Neural cell (in vitro differentiated cells): ENCODE data around the gene ZDHHC5. TPM values are rescaled to one million over a fixed set of nuclear protein-coding genes. Genes with fewer than 3 reads are reported as not detected.

ENCODE experiments used
- H2AFZ ChIP-seq: fragments of 200-600, 300-800 bp; sonication (generic), shearing (Covaris generic); 2 replicates; pipeline ENCODE4 v1.6.0; 2014; ENCODE audit warnings: low read depth, mild to moderate bottlenecking, antibody characterized with exemption, low read length, moderate library complexity
- H3F3A ChIP-seq: fragments of 200-600 bp; shearing (Covaris generic); 2 replicates; pipeline ENCODE4 v1.6.1; 2016; ENCODE audit warnings: mild to moderate bottlenecking, moderate library complexity, mixed read lengths, antibody characterized with exemption, low read length; ENCODE audit not compliant: insufficient read depth, poor library complexity, severe bottlenecking
- H3K27ac ChIP-seq: fragments of 200-600, 300-800 bp; sonication (generic), shearing (Covaris generic); 2 replicates; pipeline ENCODE4 v1.5.1; 2014; ENCODE audit warnings: mild to moderate bottlenecking, low read length, moderate library complexity
- H3K27me3 ChIP-seq: fragments of 300-800, 200-600 bp; sonication (generic), shearing (Covaris generic); 2 replicates; pipeline ENCODE4 v1.6.0; 2014; ENCODE audit warnings: mild to moderate bottlenecking, low read depth, low read length, moderate library complexity; ENCODE audit not compliant: insufficient read depth
- H3K36me3 ChIP-seq: fragments of 300-800, 200-600 bp; sonication (generic), shearing (Covaris generic); 2 replicates; pipeline ENCODE4 v1.5.1; 2014; ENCODE audit warnings: mild to moderate bottlenecking, antibody characterized with exemption, low read length, moderate library complexity; ENCODE audit not compliant: insufficient read depth
- H3K4me2 ChIP-seq: fragments of 300-800, 200-600 bp; sonication (generic), shearing (Covaris generic); 2 replicates; pipeline ENCODE4 v1.6.0; 2014; ENCODE audit warnings: mild to moderate bottlenecking, low read length
- H3K4me3 ChIP-seq: fragments of 300-800, 200-600 bp; sonication (generic), shearing (Covaris generic); 2 replicates; pipeline ENCODE4 v1.5.1; 2014; ENCODE audit warnings: mild to moderate bottlenecking, low read length, moderate library complexity
- H3K79me2 ChIP-seq: fragments of 200-600 bp; shearing (Covaris generic); replicated peaks from 2 replicates; pipeline ENCODE4 v1.6.0; 2014; ENCODE audit warnings: mild to moderate bottlenecking, low read length, moderate library complexity; ENCODE audit not compliant: insufficient read depth
- H3K9ac ChIP-seq: fragments of 300-800, 200-600 bp; sonication (generic), shearing (Covaris generic); 2 replicates; pipeline ENCODE4 v1.6.1; 2016; ENCODE audit warnings: mild to moderate bottlenecking, low read length, mixed read lengths
- H3K9me2 ChIP-seq: fragments of 200-600 bp; shearing (Covaris generic); 2 replicates; pipeline ENCODE4 v1.6.1; 2016; ENCODE audit warnings: mild to moderate bottlenecking, low read length, mixed read lengths; ENCODE audit not compliant: insufficient read depth
- H3K9me3 ChIP-seq: fragments of 200-600, 300-800 bp; sonication (generic), shearing (Covaris generic); 2 replicates; pipeline ENCODE4 v1.6.1; 2016; ENCODE audit warnings: mild to moderate bottlenecking, mixed run types, low read length, moderate library complexity, mixed read lengths
- H4K20me1 ChIP-seq: fragments of 200-600 bp; shearing (Covaris generic); 2 replicates; pipeline ENCODE4 v1.6.1; 2016; ENCODE audit warnings: mild to moderate bottlenecking, mixed run types; ENCODE audit not compliant: insufficient read depth
- CTCF ChIP-seq: fragments of 450-650 bp; IDR thresholded peaks from 2 replicates; pipeline ENCODE4 v1.5.1; 2014; ENCODE audit warnings: antibody characterized with exemption, mild to moderate bottlenecking, moderate library complexity; ENCODE audit not compliant: poor library complexity, severe bottlenecking
- EP300 ChIP-seq: fragments of 450-650 bp; conservative IDR thresholded peaks from 2 replicates; pipeline ENCODE4 v1.6.1; 2014; ENCODE audit warnings: antibody characterized with exemption, mild to moderate bottlenecking, moderate library complexity; ENCODE audit not compliant: poor library complexity, severe bottlenecking
- EZH2 ChIP-seq: fragments of 200-600, 300-800 bp; shearing (Covaris generic), sonication (generic); IDR thresholded peaks from 2 replicates; pipeline ENCODE4 v1.6.1; 2014; ENCODE audit warnings: antibody characterized with exemption, low read length, borderline replicate concordance, mild to moderate bottlenecking; ENCODE audit not compliant: insufficient read depth, poor library complexity, severe bottlenecking
- MXI1 ChIP-seq: fragments of 450-650 bp; conservative IDR thresholded peaks from 2 replicates; pipeline ENCODE4 v1.6.1; 2014; ENCODE audit warnings: antibody characterized with exemption, mild to moderate bottlenecking; ENCODE audit not compliant: poor library complexity, severe bottlenecking
- POLR2AphosphoS5 ChIP-seq: IDR thresholded peaks from 2 replicates; pipeline ENCODE4 v1.6.1; 2012
- RAD21 ChIP-seq: fragments of 450-650 bp; conservative IDR thresholded peaks from 2 replicates; pipeline ENCODE4 v1.6.1; 2014; ENCODE audit warnings: antibody characterized with exemption, mild to moderate bottlenecking, moderate library complexity
- SMC3 ChIP-seq: fragments of 450-650 bp; conservative IDR thresholded peaks from 2 replicates; pipeline ENCODE4 v1.6.1; 2014; ENCODE audit warnings: antibody characterized with exemption, mild to moderate bottlenecking, moderate library complexity; ENCODE audit not compliant: poor library complexity
- TAF1 ChIP-seq: IDR thresholded peaks from 2 replicates; pipeline ENCODE4 v1.6.1; 2012; ENCODE audit warnings: low read depth
- polyA plus RNA-seq: library from polyadenylated mRNA; depleted of rRNA; stranded (reverse); fragments of >200 nt; gene quantifications from 2 replicates; pipeline ENCODE4 v1.2.3, GENCODE V29; 2014
- TF ChIP-seq, protein P1 (sequence below): IDR thresholded peaks from 2 replicates; pipeline ENCODE4 v1.6.1; 2012; ENCODE audit warnings: borderline replicate concordance

Gene ZDHHC5
- polyA plus RNA-seq, 1 donor from 2014 or later, result 15.8 TPM

- Histone ChIP-seq H3K36me3 (no peaks in the 10 kb centered on the region), H3K9me2 (no peaks in the 10 kb centered on the region), H2AFZ (no peak overlapping the region), H3K4me3 (peak overlapping the region; percentile 84), H3K4me2 (no peak overlapping the region), H3K27me3 (no peaks in the 10 kb centered on the region), H4K20me1 (no peaks in the 10 kb centered on the region), H3K9me3 (no peaks in the 10 kb centered on the region), H3K79me2 (peaks cover 61% of the 10 kb centered on the region), H3K9ac (no peak overlapping the region), H3K27ac (no peak overlapping the region), H3F3A (no peaks in the 10 kb centered on the region)
- TF ChIP-seq EZH2 (no peak), CTCF (no peak), POLR2AphosphoS5 (no peak), EP300 (no peak), TAF1 (no peak), SMC3 (no peak)
These were observed 42.0 kb downstream of the ZDHHC5 start for GRCh38 chr11:57709802-57710367.

DNA sequence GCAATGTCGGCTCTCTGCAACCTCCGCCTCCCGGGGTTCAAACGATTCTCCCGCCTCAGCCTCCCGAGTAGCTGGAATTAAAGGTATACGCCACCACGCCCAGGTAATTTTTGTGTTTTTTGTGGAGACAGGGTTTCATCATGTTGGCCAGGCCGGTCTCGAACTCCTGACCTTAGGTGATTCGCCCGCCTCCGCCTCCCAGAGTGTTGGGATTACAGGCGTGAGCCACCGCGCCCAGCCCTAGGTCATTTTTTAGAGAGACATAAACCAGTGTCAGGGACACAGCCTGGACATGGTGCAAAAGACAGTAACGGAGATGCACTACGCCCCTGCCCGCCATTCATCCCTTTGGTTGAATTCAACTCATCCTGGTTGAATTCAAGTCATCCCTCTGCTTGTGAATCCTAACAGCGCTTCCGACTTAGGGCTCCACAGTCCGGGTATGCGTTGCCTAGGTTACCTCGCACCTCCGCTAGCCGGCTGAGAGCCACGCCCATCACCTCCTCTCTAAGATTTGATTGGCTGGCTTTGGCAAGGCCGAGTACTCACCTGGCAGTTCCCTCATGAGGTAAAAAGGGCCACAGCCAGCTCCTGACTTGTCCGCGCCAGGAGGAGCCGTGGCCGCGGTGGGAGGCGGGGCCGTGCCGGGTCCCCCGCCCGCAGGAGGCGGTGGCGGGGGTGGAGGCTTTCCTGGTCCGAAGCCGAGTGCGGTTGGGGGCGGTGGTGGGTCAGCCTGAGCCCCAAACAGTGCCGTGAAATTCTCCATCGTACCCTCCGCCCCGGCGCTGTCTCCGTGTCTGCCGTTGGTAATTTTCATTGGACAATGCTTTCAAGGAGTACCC, 43.7 kb downstream of the ZDHHC5 start, which contains the start of gene MED19:
Gene MED19, minus strand, starts transcription at position 802 of the 842 bp plus-strand sequence. Its CDS starts 36 bp downstream, at position 766.
- Histone ChIP-seq H3K79me2 (peaks cover 62% of the 10 kb centered on the region), H4K20me1 (no peaks in the 10 kb centered on the region), H3K4me3 (peak within 1 kb of the TSS; percentile 84), H3K9ac (peak within 1 kb of the TSS; percentile 88), H2AFZ (peak within 1 kb of the TSS; percentile 81), H3F3A (no peaks in the 10 kb centered on the region), H3K36me3 (no peaks in the 10 kb centered on the region), H3K9me2 (no peaks in the 10 kb centered on the region), H3K9me3 (no peaks in the 10 kb centered on the region), H3K27me3 (no peaks in the 10 kb centered on the region), H3K4me2 (peak within 1 kb of the TSS; percentile 83), H3K27ac (peak within 1 kb of the TSS; percentile 92)
- peak; percentile 51 for TF ChIP-seq RAD21
- TF ChIP-seq TAF1, result no peak
- no peak for TF ChIP-seq EP300
- peak; percentile 90 for TF ChIP-seq POLR2AphosphoS5
- TF ChIP-seq, protein P1, sequence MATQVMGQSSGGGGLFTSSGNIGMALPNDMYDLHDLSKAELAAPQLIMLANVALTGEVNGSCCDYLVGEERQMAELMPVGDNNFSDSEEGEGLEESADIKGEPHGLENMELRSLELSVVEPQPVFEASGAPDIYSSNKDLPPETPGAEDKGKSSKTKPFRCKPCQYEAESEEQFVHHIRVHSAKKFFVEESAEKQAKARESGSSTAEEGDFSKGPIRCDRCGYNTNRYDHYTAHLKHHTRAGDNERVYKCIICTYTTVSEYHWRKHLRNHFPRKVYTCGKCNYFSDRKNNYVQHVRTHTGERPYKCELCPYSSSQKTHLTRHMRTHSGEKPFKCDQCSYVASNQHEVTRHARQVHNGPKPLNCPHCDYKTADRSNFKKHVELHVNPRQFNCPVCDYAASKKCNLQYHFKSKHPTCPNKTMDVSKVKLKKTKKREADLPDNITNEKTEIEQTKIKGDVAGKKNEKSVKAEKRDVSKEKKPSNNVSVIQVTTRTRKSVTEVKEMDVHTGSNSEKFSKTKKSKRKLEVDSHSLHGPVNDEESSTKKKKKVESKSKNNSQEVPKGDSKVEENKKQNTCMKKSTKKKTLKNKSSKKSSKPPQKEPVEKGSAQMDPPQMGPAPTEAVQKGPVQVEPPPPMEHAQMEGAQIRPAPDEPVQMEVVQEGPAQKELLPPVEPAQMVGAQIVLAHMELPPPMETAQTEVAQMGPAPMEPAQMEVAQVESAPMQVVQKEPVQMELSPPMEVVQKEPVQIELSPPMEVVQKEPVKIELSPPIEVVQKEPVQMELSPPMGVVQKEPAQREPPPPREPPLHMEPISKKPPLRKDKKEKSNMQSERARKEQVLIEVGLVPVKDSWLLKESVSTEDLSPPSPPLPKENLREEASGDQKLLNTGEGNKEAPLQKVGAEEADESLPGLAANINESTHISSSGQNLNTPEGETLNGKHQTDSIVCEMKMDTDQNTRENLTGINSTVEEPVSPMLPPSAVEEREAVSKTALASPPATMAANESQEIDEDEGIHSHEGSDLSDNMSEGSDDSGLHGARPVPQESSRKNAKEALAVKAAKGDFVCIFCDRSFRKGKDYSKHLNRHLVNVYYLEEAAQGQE, result peak; percentile 63
- TF ChIP-seq SMC3, result peak; percentile 71
- peak; percentile 24 for TF ChIP-seq CTCF
- peak; percentile 78 for TF ChIP-seq MXI1
- TF ChIP-seq EZH2, result no peak
